Measurements from ENCODE around the gene MAGED2.
A peak's percentile ranks its signal among the peaks of the same experiment; 100 is the strongest.

MAGED2 gene

DNA sequence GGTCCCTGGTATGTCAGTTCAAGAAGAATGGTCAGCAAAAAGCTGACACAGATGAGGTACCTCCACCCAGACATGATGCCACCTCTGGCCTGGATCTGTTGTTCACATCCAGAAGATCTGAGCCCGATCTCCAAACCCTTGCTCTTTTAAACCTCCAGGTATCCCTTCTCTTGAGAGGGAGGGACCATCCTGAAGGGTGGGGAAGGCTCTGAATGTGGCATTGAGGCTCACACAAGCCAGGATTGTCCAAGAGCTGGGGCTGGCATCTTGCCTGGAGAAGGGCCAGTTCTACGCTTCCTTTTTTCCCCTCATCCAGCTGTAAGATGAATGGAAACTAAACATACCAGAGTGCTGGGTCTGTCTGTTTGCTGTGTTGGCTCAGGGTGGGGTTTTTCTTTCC lies 9.4 kb upstream of the MAGED2 start, which contains the start of gene ITIH6:
Gene ITIH6, minus strand, starts transcription at position 119 of the 400 bp plus-strand sequence. Its CDS starts 45 bp downstream, at position 74.
- Histone ChIP-seq H3K27me3 (replicated peaks; ENCODE audit: control insufficient read depth, insufficient read depth, low read length) (no peaks in the 10 kb centered on the region; the same call in 1 of the 2 replicates), H3K4me3 (replicated peaks; ENCODE audit: low read depth, low read length) (no peak within 1 kb of the TSS), H3K36me3 (ENCODE audit: control insufficient read depth, insufficient read depth, low read length) (no peaks in the 10 kb centered on the region)
- no peak for DNase-seq (ENCODE audit: extremely low read depth, insufficient read length)
- TF ChIP-seq, protein P1, sequence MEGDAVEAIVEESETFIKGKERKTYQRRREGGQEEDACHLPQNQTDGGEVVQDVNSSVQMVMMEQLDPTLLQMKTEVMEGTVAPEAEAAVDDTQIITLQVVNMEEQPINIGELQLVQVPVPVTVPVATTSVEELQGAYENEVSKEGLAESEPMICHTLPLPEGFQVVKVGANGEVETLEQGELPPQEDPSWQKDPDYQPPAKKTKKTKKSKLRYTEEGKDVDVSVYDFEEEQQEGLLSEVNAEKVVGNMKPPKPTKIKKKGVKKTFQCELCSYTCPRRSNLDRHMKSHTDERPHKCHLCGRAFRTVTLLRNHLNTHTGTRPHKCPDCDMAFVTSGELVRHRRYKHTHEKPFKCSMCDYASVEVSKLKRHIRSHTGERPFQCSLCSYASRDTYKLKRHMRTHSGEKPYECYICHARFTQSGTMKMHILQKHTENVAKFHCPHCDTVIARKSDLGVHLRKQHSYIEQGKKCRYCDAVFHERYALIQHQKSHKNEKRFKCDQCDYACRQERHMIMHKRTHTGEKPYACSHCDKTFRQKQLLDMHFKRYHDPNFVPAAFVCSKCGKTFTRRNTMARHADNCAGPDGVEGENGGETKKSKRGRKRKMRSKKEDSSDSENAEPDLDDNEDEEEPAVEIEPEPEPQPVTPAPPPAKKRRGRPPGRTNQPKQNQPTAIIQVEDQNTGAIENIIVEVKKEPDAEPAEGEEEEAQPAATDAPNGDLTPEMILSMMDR (IDR thresholded peaks at IDR 0.05; ENCODE audit: insufficient read depth, low read length, poor library complexity, severe bottlenecking): no peak

DNA sequence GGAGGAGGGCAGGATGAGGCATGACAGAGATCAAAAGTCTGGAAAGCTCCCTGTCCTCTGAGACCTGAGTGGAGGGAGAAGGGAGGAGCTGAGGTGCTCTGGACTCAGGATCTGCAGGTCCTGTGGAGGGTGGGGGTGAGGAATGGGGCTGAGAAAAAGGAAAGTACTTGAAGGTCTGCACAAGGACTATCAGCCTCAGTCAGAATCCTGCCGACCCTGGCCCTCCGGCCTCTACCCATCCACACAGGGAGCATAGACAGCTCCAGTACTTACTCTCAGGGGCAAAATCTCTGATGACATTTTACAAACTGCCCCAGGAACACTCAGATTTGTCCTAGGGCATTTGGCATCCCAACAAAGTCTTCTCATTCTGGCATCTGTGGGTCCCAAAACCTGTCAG lies 8.5 kb upstream of the MAGED2 start:
- no peak for DNase-seq (ENCODE audit: extremely low read depth, insufficient read length)
- TF ChIP-seq, protein P1 (IDR thresholded peaks at IDR 0.05; ENCODE audit: insufficient read depth, low read length, poor library complexity, severe bottlenecking): no peak
- Histone ChIP-seq H3K4me3 (replicated peaks; ENCODE audit: low read depth, low read length) (no peak overlapping the region), H3K36me3 (ENCODE audit: control insufficient read depth, insufficient read depth, low read length) (no peaks in the 10 kb centered on the region), H3K27me3 (replicated peaks; ENCODE audit: control insufficient read depth, insufficient read depth, low read length) (no peaks in the 10 kb centered on the region; the same call in 1 of the 2 replicates)

DNA sequence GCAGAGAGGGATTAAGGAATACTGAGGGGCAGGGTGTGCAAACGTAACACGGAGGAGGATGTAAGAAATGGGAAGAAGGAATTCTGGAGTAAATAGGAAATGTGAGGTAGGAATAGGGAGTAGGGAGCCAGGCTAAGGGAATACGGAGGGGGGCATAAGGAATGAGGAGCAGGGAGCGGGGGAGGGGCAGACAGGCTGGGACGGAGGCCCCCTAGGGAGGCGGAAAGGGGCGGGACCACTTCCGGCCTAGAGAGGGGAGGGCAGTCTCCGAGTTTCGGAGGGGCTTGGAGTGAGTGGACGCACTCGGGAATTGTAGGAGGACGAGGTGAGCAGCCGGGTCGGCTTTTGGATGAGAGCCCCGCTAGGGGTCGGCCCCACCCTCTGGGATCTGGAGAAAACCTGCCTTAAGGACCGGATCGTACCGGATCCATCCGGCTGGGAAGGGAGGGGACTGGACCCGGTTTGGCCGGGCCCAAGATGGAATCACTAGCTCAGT lies 612 bp downstream of the MAGED2 start:
- peak overlapping the region; percentile 78 for H3K4me3 ChIP-seq (replicated peaks; ENCODE audit: low read depth, low read length)
- peaks cover 1% of the 10 kb centered on the region; the same call in 1 of the 2 replicates for H3K36me3 ChIP-seq (ENCODE audit: control insufficient read depth, insufficient read depth, low read length)
- DNase-seq (ENCODE audit: extremely low read depth, insufficient read length): no peak
- TF ChIP-seq, protein P1 (IDR thresholded peaks at IDR 0.05; ENCODE audit: insufficient read depth, low read length, poor library complexity, severe bottlenecking): no peak
- no peaks in the 10 kb centered on the region for H3K27me3 ChIP-seq (replicated peaks; ENCODE audit: control insufficient read depth, insufficient read depth, low read length)

DNA sequence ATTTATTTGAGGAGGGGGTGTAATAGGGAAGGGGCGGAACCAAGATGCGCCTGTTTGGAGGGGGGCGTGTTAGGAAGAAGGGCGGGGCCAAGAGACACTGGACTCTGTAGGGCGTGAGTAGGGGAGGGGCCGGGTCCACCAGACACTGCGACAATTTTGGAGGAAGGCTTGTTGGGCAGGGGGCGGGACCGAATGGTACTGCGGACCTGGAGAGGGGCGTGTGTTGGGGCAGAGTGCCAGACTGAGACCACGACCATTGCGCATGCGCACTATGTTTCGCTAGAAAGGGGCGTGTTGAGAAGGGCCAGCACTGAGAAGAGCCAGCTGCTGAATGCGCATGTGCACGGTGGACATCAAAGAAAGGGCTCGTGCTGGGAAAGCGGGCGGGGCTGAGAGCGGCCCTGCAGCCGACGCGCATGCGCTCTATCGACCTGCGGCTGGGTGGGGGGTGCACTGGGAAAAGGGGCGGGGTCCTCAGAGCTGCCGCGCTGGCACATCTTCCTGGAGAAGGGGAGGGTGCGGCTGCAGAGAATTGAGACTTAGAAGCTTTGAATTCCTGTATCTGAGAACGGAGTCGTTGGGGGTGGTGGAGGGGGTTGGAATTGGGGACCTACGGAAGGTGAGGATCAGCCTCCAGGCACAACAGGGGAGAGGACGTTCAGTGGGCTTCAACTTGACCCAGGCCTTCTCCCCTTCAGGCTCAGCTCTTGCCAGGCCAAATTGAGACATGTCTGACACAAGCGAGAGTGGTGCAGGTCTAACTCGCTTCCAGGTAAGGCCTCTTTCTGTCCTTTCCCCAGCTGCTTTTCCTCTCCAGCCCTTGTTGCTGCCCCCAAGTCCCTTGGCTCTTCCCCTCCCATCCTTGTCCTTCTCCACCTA lies 1.3 kb downstream of the MAGED2 start:
- TF ChIP-seq, protein P1 (IDR thresholded peaks at IDR 0.05; ENCODE audit: insufficient read depth, low read length, poor library complexity, severe bottlenecking): no peak
- H3K27me3 ChIP-seq (replicated peaks; ENCODE audit: control insufficient read depth, insufficient read depth, low read length): no peaks in the 10 kb centered on the region
- peak; percentile 86 for DNase-seq (ENCODE audit: extremely low read depth, insufficient read length)

DNA sequence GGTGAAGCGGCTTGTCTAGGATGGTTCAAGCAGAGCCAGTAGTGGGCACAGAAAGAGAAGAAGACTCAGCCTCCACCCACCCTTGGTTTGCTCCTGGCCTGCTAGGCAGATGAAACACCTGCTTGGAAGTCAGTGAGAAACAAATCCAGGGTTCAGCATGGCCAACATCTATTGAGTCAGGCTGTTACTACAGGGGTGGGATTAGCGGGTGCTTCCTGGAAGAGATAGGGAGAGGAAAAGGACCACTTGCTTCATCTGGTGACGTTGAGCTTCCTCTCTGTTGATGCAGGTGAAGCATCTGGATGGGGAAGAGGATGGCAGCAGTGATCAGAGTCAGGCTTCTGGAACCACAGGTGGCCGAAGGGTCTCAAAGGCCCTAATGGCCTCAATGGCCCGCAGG lies 3.0 kb downstream of the MAGED2 start:
- Histone ChIP-seq H3K4me3 (replicated peaks; ENCODE audit: low read depth, low read length) (no peak overlapping the region), H3K27me3 (replicated peaks; ENCODE audit: control insufficient read depth, insufficient read depth, low read length) (no peaks in the 10 kb centered on the region), H3K36me3 (ENCODE audit: control insufficient read depth, insufficient read depth, low read length) (peaks cover 1% of the 10 kb centered on the region; the same call in 1 of the 2 replicates)
- TF ChIP-seq, protein P1 (IDR thresholded peaks at IDR 0.05; ENCODE audit: insufficient read depth, low read length, poor library complexity, severe bottlenecking): no peak
- no peak for DNase-seq (ENCODE audit: extremely low read depth, insufficient read length)

More for the DNA sequence above, 1.3 kb downstream of the MAGED2 start:
- Histone ChIP-seq H3K4me3 (replicated peaks; ENCODE audit: low read depth, low read length) (peak overlapping the region; percentile 78), H3K36me3 (ENCODE audit: control insufficient read depth, insufficient read depth, low read length) (peaks cover 1% of the 10 kb centered on the region; the same call in 1 of the 2 replicates)
